MG63 (cell line): ENCODE data around the gene GPR107. TPM values are rescaled to one million over a fixed set of nuclear protein-coding genes. Genes with fewer than 3 reads are reported as not detected.
A peak's percentile ranks its signal among the peaks of the same experiment; 100 is the strongest.

Experiments
- DNase-seq: peaks from one replicate; pipeline ENCODE4 v3.0.0-alpha.2; 2020
- H3K27me3 ChIP-seq: fragments of 250-450 bp; sonication (Bioruptor Pico); 2 replicates; pipeline ENCODE4 v1.5.1; 2020; ENCODE audit warnings: mild to moderate bottlenecking, moderate library complexity
- H3K36me3 ChIP-seq: fragments of 250-450 bp; sonication (Bioruptor Pico); 2 replicates; pipeline ENCODE4 v1.5.1; 2020; ENCODE audit warnings: mild to moderate bottlenecking, moderate library complexity
- H3K4me3 ChIP-seq: fragments of 250-450 bp; sonication (Bioruptor Pico); 2 replicates; pipeline ENCODE4 v1.5.1; 2020; ENCODE audit warnings: mild to moderate bottlenecking, moderate library complexity
- H3K9me3 ChIP-seq: fragments of 250-450 bp; sonication (Bioruptor Pico); 2 replicates; pipeline ENCODE4 v1.5.1; 2020; ENCODE audit warnings: mild to moderate bottlenecking, moderate library complexity
- total RNA-seq: library from RNA; depleted of rRNA; stranded (reverse); fragments of >200 nt; shearing (Covaris generic); gene quantifications from 2 replicates; pipeline ENCODE4 v1.2.3, GENCODE V29; 2014; ENCODE audit warnings: low replicate concordance

The GPR107 gene
- total RNA-seq, 1 experiment from 2014 or later, result 10.9 TPM

GRCh38 chr9:130111786-130112537 lies 58.3 kb downstream of the GPR107 start:
- no peak for DNase-seq
- H3K4me3 ChIP-seq, result no peak overlapping the region
- H3K36me3 ChIP-seq, result peaks cover 33% of the 10 kb centered on the region
- no peaks in the 10 kb centered on the region for H3K9me3 ChIP-seq
- H3K27me3 ChIP-seq, result no peaks in the 10 kb centered on the region

GRCh38 chr9:130112538-130113151 lies 58.9 kb downstream of the GPR107 start:
- H3K27me3 ChIP-seq, result no peaks in the 10 kb centered on the region
- no peaks in the 10 kb centered on the region for H3K9me3 ChIP-seq
- H3K36me3 ChIP-seq, result peaks cover 30% of the 10 kb centered on the region
- no peak for DNase-seq
- no peak overlapping the region for H3K4me3 ChIP-seq

GRCh38 chr9:130114741-130115140 lies 61.0 kb downstream of the GPR107 start:
- H3K36me3 ChIP-seq, result peaks cover 33% of the 10 kb centered on the region
- H3K27me3 ChIP-seq, result no peaks in the 10 kb centered on the region
- DNase-seq, result no peak
- H3K4me3 ChIP-seq, result no peak overlapping the region
- no peaks in the 10 kb centered on the region for H3K9me3 ChIP-seq

- peaks cover 26% of the 10 kb centered on the region for H3K36me3 ChIP-seq
- H3K27me3 ChIP-seq, result no peaks in the 10 kb centered on the region
- no peaks in the 10 kb centered on the region for H3K9me3 ChIP-seq
- no peak overlapping the region for H3K4me3 ChIP-seq
- no peak for DNase-seq
These were observed 62.6 kb downstream of the GPR107 start for GRCh38 chr9:130116346-130116745.

- no peak overlapping the region for H3K4me3 ChIP-seq
- peaks cover 24% of the 10 kb centered on the region for H3K36me3 ChIP-seq
- H3K27me3 ChIP-seq, result no peaks in the 10 kb centered on the region
- no peak for DNase-seq
- H3K9me3 ChIP-seq, result no peaks in the 10 kb centered on the region
These were observed 63.7 kb downstream of the GPR107 start for GRCh38 chr9:130117376-130117775.

- peak; percentile 69 for DNase-seq
- no peaks in the 10 kb centered on the region for H3K9me3 ChIP-seq
- peaks cover 30% of the 10 kb centered on the region for H3K36me3 ChIP-seq
- no peak overlapping the region for H3K4me3 ChIP-seq
- H3K27me3 ChIP-seq, result no peaks in the 10 kb centered on the region
These were observed 64.3 kb downstream of the GPR107 start for GRCh38 chr9:130117816-130118632.

- Histone ChIP-seq H3K4me3 (no peak overlapping the region), H3K27me3 (no peaks in the 10 kb centered on the region), H3K9me3 (no peaks in the 10 kb centered on the region), H3K36me3 (peaks cover 30% of the 10 kb centered on the region)
- DNase-seq, result peak; percentile 19
These were observed 65.3 kb downstream of the GPR107 start for GRCh38 chr9:130118841-130119518.

- Histone ChIP-seq H3K9me3 (no peaks in the 10 kb centered on the region), H3K36me3 (peaks cover 30% of the 10 kb centered on the region), H3K27me3 (no peaks in the 10 kb centered on the region), H3K4me3 (no peak overlapping the region)
- peak; percentile 5 for DNase-seq
These were observed 66.0 kb downstream of the GPR107 start for GRCh38 chr9:130119519-130120298.

- Histone ChIP-seq H3K9me3 (no peaks in the 10 kb centered on the region), H3K36me3 (peaks cover 30% of the 10 kb centered on the region), H3K27me3 (no peaks in the 10 kb centered on the region), H3K4me3 (no peak overlapping the region)
- no peak for DNase-seq
These were observed 66.5 kb downstream of the GPR107 start for GRCh38 chr9:130120299-130120587.

GRCh38 chr9:130120832-130121231 lies 67.1 kb downstream of the GPR107 start:
- Histone ChIP-seq H3K27me3 (no peaks in the 10 kb centered on the region), H3K4me3 (no peak overlapping the region), H3K9me3 (no peaks in the 10 kb centered on the region), H3K36me3 (peaks cover 29% of the 10 kb centered on the region)
- DNase-seq, result no peak

GRCh38 chr9:130122456-130122855 lies 68.8 kb downstream of the GPR107 start:
- Histone ChIP-seq H3K4me3 (no peak overlapping the region), H3K36me3 (peaks cover 26% of the 10 kb centered on the region), H3K9me3 (no peaks in the 10 kb centered on the region), H3K27me3 (no peaks in the 10 kb centered on the region)
- DNase-seq, result no peak

GRCh38 chr9:130124085-130124860 lies 70.6 kb downstream of the GPR107 start:
- Histone ChIP-seq H3K27me3 (no peaks in the 10 kb centered on the region), H3K4me3 (no peak overlapping the region), H3K9me3 (no peaks in the 10 kb centered on the region), H3K36me3 (peaks cover 32% of the 10 kb centered on the region)
- no peak for DNase-seq

- H3K27me3 ChIP-seq, result no peaks in the 10 kb centered on the region
- DNase-seq, result no peak
- H3K9me3 ChIP-seq, result no peaks in the 10 kb centered on the region
- no peak overlapping the region for H3K4me3 ChIP-seq
- peaks cover 31% of the 10 kb centered on the region for H3K36me3 ChIP-seq
These were observed 73.2 kb downstream of the GPR107 start for GRCh38 chr9:130126721-130127433.

GRCh38 chr9:130128251-130128650 lies 74.5 kb downstream of the GPR107 start:
- DNase-seq, result no peak
- Histone ChIP-seq H3K4me3 (no peak overlapping the region), H3K27me3 (no peaks in the 10 kb centered on the region), H3K36me3 (peaks cover 25% of the 10 kb centered on the region), H3K9me3 (no peaks in the 10 kb centered on the region)

- no peaks in the 10 kb centered on the region for H3K9me3 ChIP-seq
- H3K27me3 ChIP-seq, result no peaks in the 10 kb centered on the region
- no peak overlapping the region for H3K4me3 ChIP-seq
- no peak for DNase-seq
- H3K36me3 ChIP-seq, result peaks cover 25% of the 10 kb centered on the region
These were observed 75.2 kb downstream of the GPR107 start for GRCh38 chr9:130128733-130129431.
